ENCODE results near the gene ORC6. TPM values are rescaled to one million over a fixed set of nuclear protein-coding genes. Genes with fewer than 3 reads are reported as not detected.

The ORC6 gene
- total RNA-seq, 1 experiment from 2014 or later, result 95.0 TPM

DNA sequence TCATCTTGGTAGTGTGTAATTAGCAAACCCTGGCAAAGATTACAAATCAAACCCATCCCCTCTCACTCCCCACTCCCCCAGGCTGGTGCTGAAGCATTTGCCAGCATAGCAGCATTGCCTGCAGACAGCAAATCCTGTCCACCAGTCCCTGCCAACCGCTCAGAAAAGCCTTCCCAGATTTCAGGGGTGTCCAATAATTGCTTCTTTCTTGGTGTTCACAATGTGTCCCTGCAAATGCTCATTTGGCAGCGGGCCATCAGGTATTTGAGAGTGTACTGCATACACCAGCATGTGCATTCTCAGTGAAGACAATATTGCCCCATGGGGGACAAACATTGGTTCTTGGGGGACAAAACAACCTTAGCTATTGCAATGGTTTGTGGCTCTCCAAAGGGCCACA, 28.2 kb downstream of the ORC6 start:
- H3K23ac ChIP-seq (ENCODE audit: insufficient read length, low read depth, low read length), result no peak overlapping the region
- no peak overlapping the region for H3K4ac ChIP-seq (ENCODE audit: low read depth, low read length)
- H3K23me2 ChIP-seq (ENCODE audit: insufficient read length, low read depth, low read length, poor library complexity, severe bottlenecking), result no peaks in the 10 kb centered on the region
- no peak overlapping the region for H2BK5ac ChIP-seq (ENCODE audit: insufficient read length, low read length)
- no peaks in the 10 kb centered on the region for H3K79me2 ChIP-seq (ENCODE audit: insufficient read depth, low read length)
- H3K27me3 ChIP-seq (ENCODE audit: insufficient read depth, low read length), result no peaks in the 10 kb centered on the region
- H4K91ac ChIP-seq (ENCODE audit: insufficient read length, low read depth, low read length), result no peak overlapping the region
- no peak overlapping the region; the same call in 1 of the 2 replicates for H3K14ac ChIP-seq (ENCODE audit: insufficient read depth, low read length)
- H2AFZ ChIP-seq (ENCODE audit: low read length), result no peak overlapping the region
- no peaks in the 10 kb centered on the region for H3K79me1 ChIP-seq (ENCODE audit: insufficient read depth, low read depth, low read length, poor library complexity, severe bottlenecking)
- WGBS (ENCODE audit: extremely low coverage, insufficient read length, low lambda C conversion rate), result no CpG with 5 or more reads among the region's 2 CpGs
- H4K5ac ChIP-seq (ENCODE audit: insufficient read length, low read depth, low read length), result no peak overlapping the region
- H4K8ac ChIP-seq (replicated peaks; ENCODE audit: insufficient read length, low read depth, low read length), result no peak overlapping the region
- H2BK12ac ChIP-seq (ENCODE audit: insufficient read length, low read depth, low read length), result no peak overlapping the region
- H3K9me3 Mint-ChIP-seq, result no peaks in the 10 kb centered on the region
- H3K27me3 Mint-ChIP-seq (ENCODE audit: low read depth), result no peaks in the 10 kb centered on the region
- H2AK5ac ChIP-seq (ENCODE audit: insufficient read length, low read length), result no peak overlapping the region
- no peaks in the 10 kb centered on the region for H3K36me3 Mint-ChIP-seq (ENCODE audit: insufficient read depth in 1 of 3, low read depth in 3 of 3)
- no peak overlapping the region for H3T11ph ChIP-seq (ENCODE audit: low read length)
- H3K4me2 ChIP-seq (ENCODE audit: insufficient read depth, insufficient read length, low read length), result no peak overlapping the region
- no peaks in the 10 kb centered on the region for H3K9me3 ChIP-seq (ENCODE audit: control insufficient read depth, low read depth, low read length)
- no peak overlapping the region for H3K27ac ChIP-seq (ENCODE audit: insufficient read length, low read depth, low read length)
- TF ChIP-seq, protein P1, sequence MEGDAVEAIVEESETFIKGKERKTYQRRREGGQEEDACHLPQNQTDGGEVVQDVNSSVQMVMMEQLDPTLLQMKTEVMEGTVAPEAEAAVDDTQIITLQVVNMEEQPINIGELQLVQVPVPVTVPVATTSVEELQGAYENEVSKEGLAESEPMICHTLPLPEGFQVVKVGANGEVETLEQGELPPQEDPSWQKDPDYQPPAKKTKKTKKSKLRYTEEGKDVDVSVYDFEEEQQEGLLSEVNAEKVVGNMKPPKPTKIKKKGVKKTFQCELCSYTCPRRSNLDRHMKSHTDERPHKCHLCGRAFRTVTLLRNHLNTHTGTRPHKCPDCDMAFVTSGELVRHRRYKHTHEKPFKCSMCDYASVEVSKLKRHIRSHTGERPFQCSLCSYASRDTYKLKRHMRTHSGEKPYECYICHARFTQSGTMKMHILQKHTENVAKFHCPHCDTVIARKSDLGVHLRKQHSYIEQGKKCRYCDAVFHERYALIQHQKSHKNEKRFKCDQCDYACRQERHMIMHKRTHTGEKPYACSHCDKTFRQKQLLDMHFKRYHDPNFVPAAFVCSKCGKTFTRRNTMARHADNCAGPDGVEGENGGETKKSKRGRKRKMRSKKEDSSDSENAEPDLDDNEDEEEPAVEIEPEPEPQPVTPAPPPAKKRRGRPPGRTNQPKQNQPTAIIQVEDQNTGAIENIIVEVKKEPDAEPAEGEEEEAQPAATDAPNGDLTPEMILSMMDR (conservative IDR thresholded peaks at IDR 0.05), result no peak
- H3K4me3 Mint-ChIP-seq, result no peak overlapping the region; a peak in 1 of 5 replicates
- H3K4me1 ChIP-seq (ENCODE audit: insufficient read depth, low read length), result no peaks in the 10 kb centered on the region
- H2BK20ac ChIP-seq (ENCODE audit: low read depth, low read length, poor library complexity, severe bottlenecking), result no peak overlapping the region
- no peak overlapping the region for H3K18ac ChIP-seq (ENCODE audit: insufficient read length, low read depth, low read length)
- no peak for DNase-seq
- H2BK15ac ChIP-seq (ENCODE audit: low read depth, low read length), result no peak overlapping the region
- H3K4me1 Mint-ChIP-seq, result no peaks in the 10 kb centered on the region
- H3K56ac ChIP-seq (ENCODE audit: insufficient read length, low read depth, low read length), result no peak overlapping the region
- no peaks in the 10 kb centered on the region for H4K20me1 ChIP-seq (ENCODE audit: control insufficient read depth, insufficient read depth, insufficient read length)
- no peak overlapping the region for H2BK120ac ChIP-seq (ENCODE audit: low read depth, low read length, poor library complexity, severe bottlenecking)
- H3K27ac Mint-ChIP-seq, result peak overlapping the region in 1 of 3 experiments; percentile 68; a peak in 1 of 7 replicates
- H3K9ac ChIP-seq (ENCODE audit: extremely low read depth, insufficient read length, low read length), result no peak overlapping the region

Data from H9 (cell line).